ENCODE measurements around the gene ENO1. TPM values are rescaled to one million over a fixed set of nuclear protein-coding genes. Genes with fewer than 3 reads are reported as not detected.
A peak's percentile ranks its signal among the peaks of the same experiment; 100 is the strongest.

Gene ENO1
- total and polyA plus RNA-seq, 9 of the 15 experiments (the other 6 are each of a cell fraction or from before 2014, with no cell fraction given), result 2,249 to 7,472 (median 2,868) TPM

DNA sequence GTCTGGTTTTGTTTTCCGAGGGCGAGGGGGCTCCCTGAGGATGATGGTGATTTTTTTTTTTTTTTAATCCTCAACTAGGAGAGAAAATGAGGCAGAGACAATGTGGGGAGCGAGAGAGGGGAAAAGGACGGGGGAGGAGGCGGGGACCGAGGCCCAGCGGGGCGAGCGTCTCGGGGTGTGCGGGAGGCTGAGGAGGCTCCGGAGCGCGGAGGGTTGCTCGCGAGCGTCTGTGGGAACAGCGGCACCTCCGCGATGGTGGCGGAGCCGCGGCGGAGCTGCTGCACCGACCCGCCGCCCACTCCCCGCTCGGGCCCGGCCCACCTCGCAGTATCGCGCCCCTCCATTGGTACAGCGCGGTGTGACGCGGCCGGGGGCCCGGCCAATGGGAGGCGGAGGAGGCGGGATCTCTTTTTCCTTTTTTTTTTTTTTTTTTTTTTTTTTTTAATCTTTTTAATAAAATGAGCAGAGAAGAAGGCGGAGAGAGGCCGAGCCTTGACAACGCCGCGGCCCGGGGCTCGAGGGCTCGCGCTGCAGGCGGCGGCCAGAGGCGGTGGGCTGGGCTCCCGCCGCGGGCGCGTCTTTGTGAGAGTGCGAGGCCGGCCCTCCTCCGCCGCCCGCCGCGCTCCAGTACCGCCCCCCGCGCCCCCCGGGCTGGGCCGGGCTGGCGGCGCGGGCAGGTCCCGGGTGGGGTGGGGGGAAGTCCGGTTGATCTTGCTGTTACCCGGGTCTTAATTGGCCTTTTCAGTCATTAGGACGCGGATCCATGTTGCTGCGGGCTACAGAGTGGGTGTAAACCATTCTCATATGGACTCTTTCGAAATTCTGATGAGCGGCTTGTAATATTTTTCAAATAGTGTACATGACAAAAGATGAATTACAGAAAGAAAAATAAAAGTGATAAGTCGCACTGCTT lies 60.8 kb downstream of the ENO1 start, which contains the start of gene RERE (continued):
- TF ChIP-seq TRIM25 (IDR thresholded peaks at IDR 0.05; ENCODE audit: borderline replicate concordance), result no peak
- no peak for TF ChIP-seq MYNN (IDR thresholded peaks at IDR 0.05)
- no peak for TF ChIP-seq MYNN (CRISPR knock-in tag; IDR thresholded peaks at IDR 0.05)
- TF ChIP-seq HNRNPK (IDR thresholded peaks at IDR 0.05; ENCODE audit: low read depth, low read length, poor library complexity, severe bottlenecking), result peak; percentile 91
- 0 out of 4 replicates have a peak, but pooled peaks have one; percentile 22 to 45 for TF ChIP-seq TEAD1 (CRISPR knock-in tag; IDR thresholded peaks at IDR 0.05)
- TF ChIP-seq ZNF436 (CRISPR knock-in tag; IDR thresholded peaks at IDR 0.05), result no peak
- TF ChIP-seq ZNF699 (CRISPR knock-in tag; IDR thresholded peaks at IDR 0.05; ENCODE audit: insufficient replicate concordance), result no peak
- TF ChIP-seq ATF1 (CRISPR knock-in tag; IDR thresholded peaks at IDR 0.05), result no peak; the same call in 1 of the 2 replicates
- TF ChIP-seq ATF1 (tag; IDR thresholded peaks at IDR 0.05), result peak; percentile 94
- TF ChIP-seq RAD21 (CRISPR knock-in tag; conservative IDR thresholded peaks at IDR 0.05 in 1 of 2, IDR thresholded peaks at IDR 0.05 in 1 of 2), result no peak
- no peak for TF ChIP-seq SRF (CRISPR knock-in tag; IDR thresholded peaks at IDR 0.05)
- TF ChIP-seq TAL1 (IDR thresholded peaks at IDR 0.05), result no peak
- TF ChIP-seq PHF20 (IDR thresholded peaks at IDR 0.05; ENCODE audit: partially characterized antibody), result peak; percentile 62
- TF ChIP-seq RBM34 (IDR thresholded peaks at IDR 0.05; ENCODE audit: borderline replicate concordance, insufficient read depth, low read length), result no peak
- TF ChIP-seq, protein P1, sequence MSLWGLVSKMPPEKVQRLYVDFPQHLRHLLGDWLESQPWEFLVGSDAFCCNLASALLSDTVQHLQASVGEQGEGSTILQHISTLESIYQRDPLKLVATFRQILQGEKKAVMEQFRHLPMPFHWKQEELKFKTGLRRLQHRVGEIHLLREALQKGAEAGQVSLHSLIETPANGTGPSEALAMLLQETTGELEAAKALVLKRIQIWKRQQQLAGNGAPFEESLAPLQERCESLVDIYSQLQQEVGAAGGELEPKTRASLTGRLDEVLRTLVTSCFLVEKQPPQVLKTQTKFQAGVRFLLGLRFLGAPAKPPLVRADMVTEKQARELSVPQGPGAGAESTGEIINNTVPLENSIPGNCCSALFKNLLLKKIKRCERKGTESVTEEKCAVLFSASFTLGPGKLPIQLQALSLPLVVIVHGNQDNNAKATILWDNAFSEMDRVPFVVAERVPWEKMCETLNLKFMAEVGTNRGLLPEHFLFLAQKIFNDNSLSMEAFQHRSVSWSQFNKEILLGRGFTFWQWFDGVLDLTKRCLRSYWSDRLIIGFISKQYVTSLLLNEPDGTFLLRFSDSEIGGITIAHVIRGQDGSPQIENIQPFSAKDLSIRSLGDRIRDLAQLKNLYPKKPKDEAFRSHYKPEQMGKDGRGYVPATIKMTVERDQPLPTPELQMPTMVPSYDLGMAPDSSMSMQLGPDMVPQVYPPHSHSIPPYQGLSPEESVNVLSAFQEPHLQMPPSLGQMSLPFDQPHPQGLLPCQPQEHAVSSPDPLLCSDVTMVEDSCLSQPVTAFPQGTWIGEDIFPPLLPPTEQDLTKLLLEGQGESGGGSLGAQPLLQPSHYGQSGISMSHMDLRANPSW (CRISPR knock-in tag; IDR thresholded peaks at IDR 0.05), result no peak
- no peak for TF ChIP-seq GABPB2 (CRISPR knock-in tag; conservative IDR thresholded peaks at IDR 0.05)
- no peak for TF ChIP-seq JUND (IDR thresholded peaks at IDR 0.05; ENCODE audit: borderline replicate concordance, low read depth, low read length)
- TF ChIP-seq JUND (tag; IDR thresholded peaks at IDR 0.05; ENCODE audit: borderline replicate concordance, low read depth, low read length), result no peak
- TF ChIP-seq HEY1 (CRISPR knock-in tag; IDR thresholded peaks at IDR 0.05; ENCODE audit: borderline replicate concordance), result no peak
- TF ChIP-seq ETS1 (conservative IDR thresholded peaks at IDR 0.05; ENCODE audit: control insufficient read depth, low read depth, low read length), result peak; percentile 69; the same call in 1 of the 2 replicates
- TF ChIP-seq USF2 (CRISPR knock-in tag; IDR thresholded peaks at IDR 0.05), result no peak
